ENCODE data around the gene MGMT.

The MGMT gene

DNA sequence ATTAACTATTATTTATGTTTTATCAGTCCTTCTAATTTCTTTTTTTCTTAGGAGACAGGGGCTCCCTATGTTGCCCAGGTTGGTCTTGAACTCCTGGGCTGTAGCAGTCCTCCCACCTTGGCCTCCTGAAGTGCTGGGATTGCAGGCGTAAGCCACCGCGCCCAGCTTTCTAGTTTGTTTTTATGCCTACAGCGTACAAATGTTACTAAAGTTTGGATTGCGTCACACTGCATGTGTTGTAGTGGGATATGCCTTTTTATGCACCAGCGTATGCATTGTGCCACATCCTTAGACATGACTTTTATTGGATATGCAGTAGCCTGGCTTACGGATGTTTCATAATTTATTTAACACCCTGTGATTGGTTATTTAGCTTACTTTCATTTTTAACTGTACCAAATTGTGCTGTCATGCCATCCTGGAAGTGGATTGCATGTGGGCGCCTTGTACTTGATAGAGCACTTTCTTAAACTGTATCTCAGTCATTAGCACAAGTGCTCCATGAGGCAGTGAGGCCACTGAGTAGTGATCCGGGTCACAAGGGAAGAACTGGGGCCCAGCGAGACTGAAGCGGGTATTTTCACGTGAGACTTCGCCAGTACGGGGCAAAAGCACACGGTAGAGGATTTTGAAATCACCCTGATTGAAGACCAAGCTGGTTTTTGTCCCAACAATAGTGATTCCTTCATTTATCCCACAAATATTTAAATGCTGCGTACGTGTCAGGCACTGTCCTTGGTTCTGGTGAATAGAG, 165.0 kb downstream of the MGMT start:
- peak; percentile 63; the same call in 1 of the 2 replicates for TF ChIP-seq Cebpa-rat (IDR thresholded peaks at IDR 0.05)

GRCh38 chr10:129637010-129637409, 170.0 kb downstream of the MGMT start:
- Histone ChIP-seq H3K4me2 (no peak overlapping the region), H3K27ac (no peak overlapping the region), H3K4me1 (peaks cover 7% of the 10 kb centered on the region; the same call in 1 of the 2 replicates), H3K9me3 (peaks cover 35% of the 10 kb centered on the region), H4K20me1 (no peaks in the 10 kb centered on the region), H3K36me3 (peaks cover 40% of the 10 kb centered on the region), H3K4me3 (no peak overlapping the region), H3K27me3 (no peaks in the 10 kb centered on the region), H3K9ac (no peak overlapping the region)
- no peak for TF ChIP-seq Cebpa-rat (IDR thresholded peaks at IDR 0.05)

More for the DNA sequence above, 165.0 kb downstream of the MGMT start:
- Histone ChIP-seq H3K9ac (no peak overlapping the region), H3K27me3 (no peaks in the 10 kb centered on the region), H3K9me3 (peaks cover 54% of the 10 kb centered on the region), H3K36me3 (peaks cover 38% of the 10 kb centered on the region), H3K4me3 (no peak overlapping the region), H3K4me1 (peaks cover 32% of the 10 kb centered on the region), H3K4me2 (no peak overlapping the region), H3K27ac (no peak overlapping the region), H4K20me1 (no peaks in the 10 kb centered on the region)

GRCh38 chr10:129637846-129638245, 170.8 kb downstream of the MGMT start:
- no peak for TF ChIP-seq Cebpa-rat (IDR thresholded peaks at IDR 0.05)
- Histone ChIP-seq H3K4me1 (peaks cover 15% of the 10 kb centered on the region), H4K20me1 (peaks cover 6% of the 10 kb centered on the region; the same call in 1 of the 2 replicates), H3K36me3 (peaks cover 33% of the 10 kb centered on the region), H3K27me3 (no peaks in the 10 kb centered on the region), H3K9ac (no peak overlapping the region), H3K4me2 (no peak overlapping the region), H3K27ac (no peak overlapping the region), H3K9me3 (peaks cover 29% of the 10 kb centered on the region), H3K4me3 (no peak overlapping the region)

DNA sequence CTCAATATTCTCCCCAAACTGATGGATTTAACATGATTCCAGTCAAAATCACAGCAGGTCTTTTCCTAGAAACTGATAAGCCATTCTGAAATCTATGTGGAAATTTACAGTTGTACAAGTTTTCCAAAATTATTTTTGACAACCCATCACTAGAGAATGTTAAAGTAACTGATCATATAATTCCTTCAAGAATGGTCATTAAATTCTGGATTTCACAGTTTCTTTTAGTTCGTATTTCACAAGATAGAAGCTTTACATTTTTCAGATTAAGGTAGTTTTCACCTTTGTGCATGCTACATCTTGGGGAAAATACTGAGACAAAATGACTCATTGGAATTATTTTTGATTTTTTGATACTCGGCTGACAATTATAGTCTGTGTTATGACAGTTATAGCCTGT, 174.3 kb downstream of the MGMT start:
- peaks cover 35% of the 10 kb centered on the region for H3K4me1 ChIP-seq
- TF ChIP-seq Cebpa-rat (IDR thresholded peaks at IDR 0.05), result no peak
- no peak overlapping the region for H3K9ac ChIP-seq
- 0 out of 2 replicates have a peak overlapping the region, but pooled peaks have one; percentile 0 for H3K4me2 ChIP-seq
- no peak overlapping the region for H3K4me3 ChIP-seq
- no peak overlapping the region for H3K27ac ChIP-seq
- H3K36me3 ChIP-seq, result peaks cover 22% of the 10 kb centered on the region
- peaks cover 26% of the 10 kb centered on the region for H4K20me1 ChIP-seq
- peaks cover 3% of the 10 kb centered on the region; the same call in 1 of the 2 replicates for H3K9me3 ChIP-seq
- H3K27me3 ChIP-seq, result no peaks in the 10 kb centered on the region

DNA sequence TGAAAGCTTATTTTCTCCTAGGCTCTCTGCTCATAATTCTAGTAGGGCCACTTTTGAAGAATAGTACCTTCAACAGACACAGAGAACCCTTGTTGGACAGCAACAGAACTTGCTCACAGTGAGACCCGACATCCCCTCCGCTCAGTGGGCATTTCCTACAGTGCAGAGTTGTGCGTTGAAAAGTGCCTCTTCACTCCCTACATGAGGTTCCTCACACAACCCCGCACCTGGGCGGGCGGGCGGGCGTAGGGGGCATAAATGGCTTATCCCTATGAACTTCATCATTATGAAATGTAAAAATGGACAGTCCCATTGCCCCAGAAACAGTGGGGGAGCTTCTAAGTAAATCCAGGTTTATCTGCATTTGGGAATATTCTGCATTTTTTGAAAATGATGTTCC, 174.9 kb downstream of the MGMT start:
- Histone ChIP-seq H3K27ac (no peak overlapping the region), H3K4me2 (peak overlapping the region; percentile 88), H3K4me1 (peaks cover 35% of the 10 kb centered on the region)

GRCh38 chr10:129642427-129642826, 175.4 kb downstream of the MGMT start:
- H3K4me3 ChIP-seq, result peak overlapping the region; percentile 46
- H4K20me1 ChIP-seq, result peaks cover 26% of the 10 kb centered on the region
- peaks cover under 1% of the 10 kb centered on the region; the same call in 1 of the 2 replicates for H3K9me3 ChIP-seq
- H3K4me2 ChIP-seq, result peak overlapping the region; percentile 88
- H3K27me3 ChIP-seq, result no peaks in the 10 kb centered on the region
- H3K9ac ChIP-seq, result peak overlapping the region; percentile 41; the same call in 1 of the 2 replicates
- peaks cover 35% of the 10 kb centered on the region for H3K4me1 ChIP-seq
- H3K27ac ChIP-seq, result peak overlapping the region; percentile 38; the same call in 1 of the 2 replicates
- no peak for TF ChIP-seq Cebpa-rat (IDR thresholded peaks at IDR 0.05)
- peaks cover 16% of the 10 kb centered on the region for H3K36me3 ChIP-seq

More for the DNA sequence above, 174.9 kb downstream of the MGMT start:
- Histone ChIP-seq H3K27me3 (no peaks in the 10 kb centered on the region), H4K20me1 (peaks cover 26% of the 10 kb centered on the region), H3K9ac (no peak overlapping the region), H3K36me3 (peaks cover 20% of the 10 kb centered on the region), H3K4me3 (no peak overlapping the region), H3K9me3 (peaks cover 3% of the 10 kb centered on the region; the same call in 1 of the 2 replicates)
- no peak for TF ChIP-seq Cebpa-rat (IDR thresholded peaks at IDR 0.05)

- Histone ChIP-seq H3K4me2 (peak overlapping the region; percentile 88), H3K4me1 (peaks cover 35% of the 10 kb centered on the region)
- TF ChIP-seq Cebpa-rat (IDR thresholded peaks at IDR 0.05), result no peak
Measured at GRCh38 chr10:129643266-129643665, 176.2 kb downstream of the MGMT start.

GRCh38 chr10:129645487-129645886, 178.4 kb downstream of the MGMT start:
- TF ChIP-seq Cebpa-rat (IDR thresholded peaks at IDR 0.05), result no peak
- peaks cover 31% of the 10 kb centered on the region for H4K20me1 ChIP-seq
- H3K27ac ChIP-seq, result no peak overlapping the region
- no peak overlapping the region for H3K9ac ChIP-seq
- no peaks in the 10 kb centered on the region for H3K9me3 ChIP-seq
- H3K4me2 ChIP-seq, result no peak overlapping the region
- no peak overlapping the region for H3K4me3 ChIP-seq
- peaks cover 35% of the 10 kb centered on the region for H3K4me1 ChIP-seq
- no peaks in the 10 kb centered on the region for H3K27me3 ChIP-seq
- peaks cover 17% of the 10 kb centered on the region; the same call in 1 of the 2 replicates for H3K36me3 ChIP-seq

More at GRCh38 chr10:129643266-129643665, 176.2 kb downstream of the MGMT start:
- Histone ChIP-seq H3K4me3 (peak overlapping the region; percentile 46), H4K20me1 (peaks cover 26% of the 10 kb centered on the region), H3K27me3 (no peaks in the 10 kb centered on the region), H3K27ac (peak overlapping the region; percentile 38; the same call in 1 of the 2 replicates), H3K36me3 (peaks cover 10% of the 10 kb centered on the region; the same call in 1 of the 2 replicates), H3K9ac (peak overlapping the region; percentile 41; the same call in 1 of the 2 replicates), H3K9me3 (no peaks in the 10 kb centered on the region)

- Histone ChIP-seq H3K27me3 (no peaks in the 10 kb centered on the region), H3K9ac (no peak overlapping the region), H3K4me2 (no peak overlapping the region), H4K20me1 (peaks cover 44% of the 10 kb centered on the region), H3K4me3 (no peak overlapping the region), H3K27ac (no peak overlapping the region), H3K36me3 (peaks cover 24% of the 10 kb centered on the region; the same call in 1 of the 2 replicates), H3K9me3 (no peaks in the 10 kb centered on the region), H3K4me1 (peaks cover 36% of the 10 kb centered on the region)
- no peak for TF ChIP-seq Cebpa-rat (IDR thresholded peaks at IDR 0.05)
Measured at GRCh38 chr10:129646973-129647372, 179.9 kb downstream of the MGMT start.

DNA sequence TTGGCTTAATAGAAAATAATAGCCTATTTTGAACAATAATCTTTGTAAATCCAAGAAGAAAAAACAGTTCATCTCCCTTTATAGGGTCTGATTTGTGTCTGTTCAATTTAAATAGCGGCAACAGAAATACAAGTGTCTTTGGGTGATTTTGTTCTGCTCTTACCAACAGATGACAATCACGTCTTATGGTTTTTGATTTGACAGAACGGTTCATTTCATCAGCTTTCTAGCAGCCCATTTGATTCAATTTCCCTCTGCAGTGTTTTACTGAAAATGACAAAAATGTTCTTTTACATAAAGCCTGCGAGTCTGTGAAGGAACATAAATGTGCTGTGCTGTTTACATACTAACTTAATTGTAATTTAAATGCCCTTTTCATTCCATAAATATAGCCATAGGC, 180.5 kb downstream of the MGMT start:
- no peak overlapping the region for H3K4me2 ChIP-seq
- H3K9me3 ChIP-seq, result no peaks in the 10 kb centered on the region
- H3K4me3 ChIP-seq, result no peak overlapping the region
- H4K20me1 ChIP-seq, result peaks cover 47% of the 10 kb centered on the region
- no peak overlapping the region for H3K27ac ChIP-seq
- H3K4me1 ChIP-seq, result peaks cover 36% of the 10 kb centered on the region
- no peaks in the 10 kb centered on the region for H3K27me3 ChIP-seq
- H3K36me3 ChIP-seq, result peaks cover 24% of the 10 kb centered on the region; the same call in 1 of the 2 replicates
- no peak for TF ChIP-seq Cebpa-rat (IDR thresholded peaks at IDR 0.05)
- no peak overlapping the region for H3K9ac ChIP-seq

Measured in BLaER1 (cell line).